Measurements from ENCODE around the gene NUP214. TPM values are rescaled to one million over a fixed set of nuclear protein-coding genes. Genes with fewer than 3 reads are reported as not detected.

Gene NUP214
- total and polyA plus RNA-seq, 2 of the 8 experiments (the other 6 are each of a cell fraction or from before 2014, with no cell fraction given): 28.6 to 50.2 TPM

DNA sequence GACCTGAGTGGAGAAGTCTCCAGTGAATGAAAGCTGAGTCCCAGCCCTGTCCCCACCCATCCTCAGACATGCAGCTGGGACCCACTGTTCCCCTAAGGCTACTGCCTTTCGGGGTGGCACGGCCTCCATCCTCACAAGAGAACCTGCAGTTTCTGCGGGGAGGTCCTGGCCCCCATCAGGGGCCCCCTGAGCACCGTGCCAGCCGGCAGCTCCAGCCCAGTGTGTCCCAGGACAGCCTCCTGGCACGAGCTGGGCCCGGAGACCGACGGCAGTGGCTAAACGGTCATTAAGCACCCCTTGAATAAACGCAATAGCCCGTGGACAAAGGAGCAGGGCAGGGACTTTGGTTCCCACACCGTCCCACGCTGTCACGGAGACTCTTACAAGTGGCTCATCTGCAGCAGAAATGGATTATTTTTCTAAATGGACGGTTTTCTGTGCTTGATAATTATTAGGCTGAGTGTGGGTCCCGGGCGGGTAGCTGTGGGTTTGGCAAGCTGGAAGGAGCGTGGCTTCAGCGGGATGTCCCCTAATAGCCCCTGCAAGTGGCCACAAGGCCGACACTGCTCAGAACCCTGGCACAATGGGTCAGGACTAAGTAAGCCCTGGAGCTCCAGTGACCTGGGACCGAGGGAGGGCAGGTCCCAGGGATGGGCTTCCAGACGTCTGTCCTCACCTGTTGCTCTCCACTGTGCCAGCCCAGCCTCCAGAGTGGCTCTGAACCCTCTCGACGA lies 133.5 kb downstream of the NUP214 start:
- Histone ChIP-seq H2BK15ac (ENCODE audit: low read length) (no peak overlapping the region), H3K79me2 (ENCODE audit: control insufficient read depth in 1 of 2, insufficient read depth in 2 of 2, low read length in 2 of 2) (no peaks in the 10 kb centered on the region), H3K27ac (ENCODE audit: low read depth, low read length) (no peak overlapping the region), H2AK5ac (ENCODE audit: low read depth, low read length) (no peak overlapping the region), H2BK12ac (ENCODE audit: low read depth, low read length) (no peak overlapping the region), H3K4me3 (ENCODE audit: extremely low read depth in 1 of 4, insufficient read depth in 2 of 4, low read depth in 3 of 4, low read length in 4 of 4) (no peak overlapping the region), H3K9ac (replicated peaks in 1 of 4; ENCODE audit: extremely low read depth in 1 of 4, low read depth in 3 of 4, low read length in 3 of 4) (no peak overlapping the region), H4K8ac (ENCODE audit: extremely low read depth, insufficient read depth, low read length) (no peak overlapping the region), H4K20me1 (replicated peaks in 1 of 2; ENCODE audit: control insufficient read depth in 1 of 2, insufficient read depth in 2 of 2, low read length in 2 of 2) (peaks cover 0 to 2% of the 10 kb centered on the region in 2 experiments), H3K79me1 (ENCODE audit: low read depth, low read length) (no peaks in the 10 kb centered on the region), H3K23me2 (ENCODE audit: low read depth, low read length) (no peaks in the 10 kb centered on the region), H2BK5ac (ENCODE audit: low read depth, low read length) (no peak overlapping the region), H3K36me3 (ENCODE audit: control insufficient read depth in 2 of 4, insufficient read depth in 4 of 4, low read length in 3 of 4) (no peaks in the 10 kb centered on the region), H3K18ac (ENCODE audit: extremely low read depth, low read length) (no peak overlapping the region), H2AFZ (ENCODE audit: low read length) (no peak overlapping the region), H2BK120ac (replicated peaks; ENCODE audit: low read depth, low read length) (no peak overlapping the region), H2BK20ac (ENCODE audit: low read length) (no peak overlapping the region), H3K9me3 (ENCODE audit: insufficient read depth in 2 of 2, low read depth in 1 of 2, low read length in 1 of 2) (no peaks in the 10 kb centered on the region), H3K14ac (ENCODE audit: insufficient read length) (no peak overlapping the region), H3K4me1 (replicated peaks in 1 of 4; ENCODE audit: control insufficient read depth in 3 of 4, insufficient read depth in 4 of 4, low read length in 3 of 4) (peaks cover 0 to 9% (median 2%) of the 10 kb centered on the region in 4 experiments; a peak in 3 of 7 replicates), H3K56ac (replicated peaks; ENCODE audit: insufficient read length, low read depth, low read length) (no peak overlapping the region), H3K4me2 (ENCODE audit: insufficient read depth in 1 of 2, low read depth in 2 of 2, low read length in 2 of 2) (no peak overlapping the region), H4K5ac (ENCODE audit: insufficient read length, low read depth, low read length) (no peak overlapping the region), H3K27me3 (replicated peaks in 1 of 4; ENCODE audit: control insufficient read depth in 3 of 4, extremely low read depth in 1 of 4, insufficient read depth in 3 of 4, low read length in 3 of 4) (no peaks in the 10 kb centered on the region), H3K23ac (ENCODE audit: insufficient read length) (no peak overlapping the region), H3K4ac (replicated peaks; ENCODE audit: insufficient read length, low read depth, low read length) (no peak overlapping the region), H4K91ac (replicated peaks; ENCODE audit: insufficient read length, low read length) (no peak overlapping the region)
- WGBS, 2 experiments (ENCODE audit: extremely low coverage in 1 of 2, insufficient coverage in 1 of 2, insufficient read length in 1 of 2, insufficient replicate concordance in 2 of 2, low coverage in 1 of 2, low lambda C conversion rate in 2 of 2, missing lambda C conversion rate in 1 of 2): 89% methylated on average over 25 of the region's 25 CpGs; no CpG with 5 or more reads in 1 of the 2 experiments
- CTCF ChIA-PET (ENCODE audit: partially characterized antibody): interaction anchor here (2.5 kb wide), 2 partner anchors 16 to 77 kb away, joined by 7 to 15 read pairs; no protein-coding TSS in a partner anchor
- POLR2A ChIA-PET (ENCODE audit: partially characterized antibody): interaction anchor here (1.6 kb wide), 2 partner anchors 21 to 43 kb away, joined by 3 read pairs; no protein-coding TSS in a partner anchor
- FAIRE-seq: no peak
- no peak for DNase-seq (ENCODE audit: low read depth in 1 of 2, low spot score in 2 of 2)
- TF ChIP-seq SIN3A (conservative IDR thresholded peaks at IDR 0.05 in 1 of 2, IDR thresholded peaks at IDR 0.05 in 1 of 2; ENCODE audit: low read depth in 1 of 2, low read length in 2 of 2) (no peak), PHF8 (conservative IDR thresholded peaks at IDR 0.05; ENCODE audit: low read depth, low read length) (no peak), GTF2F1 (IDR thresholded peaks at IDR 0.05; ENCODE audit: borderline replicate concordance, low read depth, low read length) (no peak), SP1 (IDR thresholded peaks at IDR 0.05; ENCODE audit: low read depth, low read length) (no peak), SRF (IDR thresholded peaks at IDR 0.05; ENCODE audit: low read depth, low read length) (no peak), RBBP5 (IDR thresholded peaks at IDR 0.05; ENCODE audit: borderline replicate concordance, low read depth, low read length) (no peak), CTBP2 (IDR thresholded peaks at IDR 0.05; ENCODE audit: borderline replicate concordance, insufficient read depth, insufficient read length, low read length) (no peak), KDM4A (IDR thresholded peaks at IDR 0.05; ENCODE audit: low read depth, low read length, severe bottlenecking) (no peak), TCF12 (IDR thresholded peaks at IDR 0.05; ENCODE audit: low read depth, low read length) (no peak), SP4 (IDR thresholded peaks at IDR 0.05; ENCODE audit: low read length) (no peak), NRF1 (IDR thresholded peaks at IDR 0.05; ENCODE audit: low read depth, low read length) (no peak)
- TF ChIP-seq, protein P1, sequence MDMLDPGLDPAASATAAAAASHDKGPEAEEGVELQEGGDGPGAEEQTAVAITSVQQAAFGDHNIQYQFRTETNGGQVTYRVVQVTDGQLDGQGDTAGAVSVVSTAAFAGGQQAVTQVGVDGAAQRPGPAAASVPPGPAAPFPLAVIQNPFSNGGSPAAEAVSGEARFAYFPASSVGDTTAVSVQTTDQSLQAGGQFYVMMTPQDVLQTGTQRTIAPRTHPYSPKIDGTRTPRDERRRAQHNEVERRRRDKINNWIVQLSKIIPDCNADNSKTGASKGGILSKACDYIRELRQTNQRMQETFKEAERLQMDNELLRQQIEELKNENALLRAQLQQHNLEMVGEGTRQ (IDR thresholded peaks at IDR 0.05; ENCODE audit: low read length): no peak

All from H1 (cell line).